GM12872 (cell line): ENCODE measurements around the gene IP6K3.

ENCODE experiments used
- TF ChIP-seq, protein P1 (sequence below): IDR thresholded peaks from 3 replicates; pipeline ENCODE4 v1.5.1; 2011; ENCODE audit warnings: low read depth, mild to moderate bottlenecking, low read length, moderate library complexity; ENCODE audit not compliant: insufficient read depth

Gene IP6K3

DNA sequence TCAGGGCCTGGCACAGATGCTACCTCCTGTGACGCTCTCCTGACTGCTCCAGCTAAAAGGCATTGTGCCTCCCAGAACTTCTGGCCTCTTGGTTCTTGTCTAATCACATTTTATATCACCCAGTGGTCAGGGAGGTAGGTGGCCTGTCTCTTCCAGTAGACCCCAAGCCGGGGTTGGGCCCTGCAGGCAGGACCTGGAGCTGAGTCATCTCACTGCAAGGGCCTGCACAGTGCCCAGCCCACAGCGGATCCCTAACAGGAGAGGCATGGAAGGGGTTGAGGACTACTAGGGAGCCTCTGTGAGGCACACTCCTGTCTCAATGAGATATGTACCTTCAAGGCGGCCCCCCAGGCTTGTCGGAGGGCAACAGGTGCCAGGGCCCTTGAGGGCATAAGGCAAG lies 35.9 kb upstream of the IP6K3 start:
- TF ChIP-seq, protein P1, sequence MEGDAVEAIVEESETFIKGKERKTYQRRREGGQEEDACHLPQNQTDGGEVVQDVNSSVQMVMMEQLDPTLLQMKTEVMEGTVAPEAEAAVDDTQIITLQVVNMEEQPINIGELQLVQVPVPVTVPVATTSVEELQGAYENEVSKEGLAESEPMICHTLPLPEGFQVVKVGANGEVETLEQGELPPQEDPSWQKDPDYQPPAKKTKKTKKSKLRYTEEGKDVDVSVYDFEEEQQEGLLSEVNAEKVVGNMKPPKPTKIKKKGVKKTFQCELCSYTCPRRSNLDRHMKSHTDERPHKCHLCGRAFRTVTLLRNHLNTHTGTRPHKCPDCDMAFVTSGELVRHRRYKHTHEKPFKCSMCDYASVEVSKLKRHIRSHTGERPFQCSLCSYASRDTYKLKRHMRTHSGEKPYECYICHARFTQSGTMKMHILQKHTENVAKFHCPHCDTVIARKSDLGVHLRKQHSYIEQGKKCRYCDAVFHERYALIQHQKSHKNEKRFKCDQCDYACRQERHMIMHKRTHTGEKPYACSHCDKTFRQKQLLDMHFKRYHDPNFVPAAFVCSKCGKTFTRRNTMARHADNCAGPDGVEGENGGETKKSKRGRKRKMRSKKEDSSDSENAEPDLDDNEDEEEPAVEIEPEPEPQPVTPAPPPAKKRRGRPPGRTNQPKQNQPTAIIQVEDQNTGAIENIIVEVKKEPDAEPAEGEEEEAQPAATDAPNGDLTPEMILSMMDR, result no peak

DNA sequence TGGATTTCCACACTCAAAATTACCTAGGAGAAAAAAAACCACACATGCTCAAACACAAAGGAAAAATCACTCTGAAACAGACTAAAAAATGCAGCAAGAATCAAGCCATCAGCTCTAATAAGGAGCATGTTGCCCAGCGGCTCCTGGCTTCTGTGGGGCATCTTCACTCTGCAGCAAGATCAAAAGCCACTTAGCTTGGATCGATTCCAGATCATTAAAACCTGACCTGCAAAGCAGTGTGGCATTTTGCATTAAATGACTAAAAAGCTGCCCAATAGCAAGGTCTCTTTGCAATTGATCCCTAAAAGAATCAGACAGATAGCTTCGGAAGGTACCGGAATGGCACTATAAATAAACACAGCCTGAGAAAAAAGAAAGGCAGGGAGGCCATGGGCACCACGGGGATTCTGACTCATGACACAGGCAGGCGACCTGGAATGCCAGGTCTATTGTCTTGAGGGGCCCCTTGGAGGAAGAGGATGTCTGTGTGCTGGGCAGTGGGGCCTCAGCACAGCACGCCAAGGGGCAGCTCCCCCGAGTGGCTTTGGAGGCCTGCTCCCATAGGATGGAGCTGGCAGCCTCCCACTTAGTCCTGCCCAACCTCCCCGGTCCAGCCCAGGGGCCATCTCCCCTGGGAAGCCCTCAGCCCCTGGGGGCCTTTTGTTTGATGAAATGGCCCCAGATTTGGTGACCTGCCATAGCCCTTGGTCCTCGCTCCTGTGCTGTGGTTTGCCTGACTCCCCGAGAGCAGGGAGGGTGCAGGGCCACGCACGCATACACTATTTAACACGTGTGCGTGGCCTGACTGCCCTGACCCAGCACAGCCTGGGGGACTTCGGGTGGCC lies 34.6 kb upstream of the IP6K3 start:
- TF ChIP-seq, protein P1, result no peak

DNA sequence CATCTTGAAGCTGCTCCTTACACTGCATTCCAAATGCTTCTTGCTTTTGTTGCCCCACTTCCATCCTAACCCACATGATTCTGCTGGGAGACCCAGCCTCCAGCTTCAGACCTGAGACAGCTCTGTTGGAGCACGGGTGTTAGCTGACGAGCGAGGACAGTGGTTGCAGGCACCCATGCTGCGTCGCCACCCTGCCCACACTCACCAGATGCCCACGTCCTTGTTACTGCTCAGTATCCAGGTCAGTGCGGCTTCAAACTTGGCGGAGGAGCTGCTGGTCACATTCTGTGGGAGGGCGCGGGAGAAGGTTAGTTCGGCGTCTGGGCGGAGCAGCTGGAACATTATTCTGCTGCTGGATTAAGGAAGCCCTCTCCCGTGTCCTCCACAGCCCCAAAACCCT lies 33.2 kb upstream of the IP6K3 start:
- TF ChIP-seq, protein P1, result no peak

DNA sequence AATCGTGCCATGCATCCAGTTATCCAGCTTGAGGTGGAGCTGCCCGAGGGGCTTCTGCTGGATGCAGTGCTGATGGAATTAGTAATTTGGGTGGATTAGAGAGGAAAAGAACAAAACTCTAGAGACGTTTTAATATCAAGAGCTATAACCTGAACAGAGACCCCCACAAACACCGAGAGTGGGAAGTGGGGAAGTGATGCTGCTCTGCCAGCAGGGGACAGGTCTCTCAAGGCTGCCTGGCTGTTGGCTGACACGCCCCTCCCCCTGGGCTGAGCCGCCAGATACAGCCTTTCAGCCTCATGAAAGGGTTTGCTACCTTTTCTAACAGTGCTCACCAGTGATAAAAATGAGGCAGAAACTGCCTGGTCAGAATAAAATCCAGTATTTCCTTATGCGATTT lies 32.6 kb upstream of the IP6K3 start:
- TF ChIP-seq, protein P1, result no peak

DNA sequence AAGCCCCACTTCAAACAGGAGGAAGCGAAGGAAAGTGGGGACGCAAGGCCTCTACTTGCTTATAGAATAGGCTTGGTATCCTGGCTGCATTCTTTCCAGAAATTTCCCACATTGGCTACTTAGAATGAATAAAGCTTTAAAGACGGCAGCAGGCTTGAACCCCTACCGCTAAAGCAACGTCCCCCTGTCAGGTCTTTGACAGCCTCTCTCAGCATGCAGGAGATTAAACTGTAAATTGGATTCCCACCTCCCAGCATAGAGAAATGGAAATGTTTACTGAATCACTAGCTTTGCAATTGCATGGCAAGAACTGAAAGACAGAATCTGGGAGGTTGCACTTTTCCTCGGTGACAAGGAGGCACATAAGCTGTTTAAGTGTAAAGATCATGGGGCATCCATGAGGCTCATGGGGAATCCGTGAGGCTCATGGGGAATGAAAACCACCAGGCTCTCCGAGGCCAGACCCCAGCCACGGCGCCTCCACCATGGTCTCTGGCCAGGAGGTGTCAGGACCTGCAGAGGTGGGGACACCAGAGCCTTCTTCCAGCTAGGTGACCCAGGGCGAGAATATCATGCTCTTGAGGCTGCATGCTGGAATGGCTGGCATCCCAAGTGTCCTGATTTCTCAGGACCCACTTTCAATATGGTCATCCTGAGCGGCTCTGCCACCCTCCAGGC lies 31.9 kb upstream of the IP6K3 start:
- TF ChIP-seq, protein P1, result no peak

DNA sequence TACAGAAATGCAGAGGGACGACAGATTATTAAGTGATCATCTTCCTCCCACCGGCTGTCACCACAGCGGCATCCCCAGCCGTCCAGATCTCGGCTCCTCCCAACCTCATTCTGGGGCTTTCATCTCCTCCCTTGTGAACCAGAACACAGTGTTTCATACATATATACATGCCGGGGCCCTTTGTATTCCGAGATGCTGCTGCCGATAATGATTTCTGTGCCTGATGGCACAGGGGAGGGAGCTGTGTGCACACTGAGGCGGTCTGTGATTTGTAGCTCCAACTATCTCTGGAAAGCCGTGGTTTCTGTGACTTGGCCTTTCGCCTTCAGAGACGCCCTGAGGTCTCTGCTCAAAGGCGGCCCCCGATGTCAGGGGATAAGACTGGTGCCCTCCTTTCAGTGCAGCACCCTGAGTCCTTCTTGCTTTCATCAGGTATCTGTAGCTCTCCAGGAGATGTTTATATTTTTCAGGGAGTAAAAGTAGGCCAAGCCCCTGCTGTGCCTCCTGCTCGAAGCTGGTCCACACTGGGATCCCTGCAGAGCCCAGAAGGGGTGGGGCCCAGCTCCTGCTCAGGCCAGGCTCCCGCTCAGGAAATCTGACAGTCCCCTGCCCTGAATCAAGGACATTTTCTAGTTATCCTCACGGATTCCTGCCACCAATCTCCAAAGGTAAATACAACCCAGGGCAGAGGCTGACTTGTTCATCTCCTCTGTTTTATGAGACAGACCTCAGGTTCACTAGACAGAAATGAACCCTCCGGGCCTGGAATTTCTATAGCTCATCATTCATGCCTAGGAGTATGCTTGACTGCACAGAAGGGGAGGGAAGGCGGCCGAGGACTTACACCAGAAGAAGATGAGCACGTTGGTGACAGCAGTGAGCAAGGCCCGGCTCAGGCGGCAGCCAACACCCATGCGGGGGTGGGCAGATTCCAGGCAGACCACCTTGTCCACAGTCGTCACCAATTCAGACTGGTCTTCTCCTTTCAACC lies 31.0 kb upstream of the IP6K3 start:
- TF ChIP-seq, protein P1, result no peak

DNA sequence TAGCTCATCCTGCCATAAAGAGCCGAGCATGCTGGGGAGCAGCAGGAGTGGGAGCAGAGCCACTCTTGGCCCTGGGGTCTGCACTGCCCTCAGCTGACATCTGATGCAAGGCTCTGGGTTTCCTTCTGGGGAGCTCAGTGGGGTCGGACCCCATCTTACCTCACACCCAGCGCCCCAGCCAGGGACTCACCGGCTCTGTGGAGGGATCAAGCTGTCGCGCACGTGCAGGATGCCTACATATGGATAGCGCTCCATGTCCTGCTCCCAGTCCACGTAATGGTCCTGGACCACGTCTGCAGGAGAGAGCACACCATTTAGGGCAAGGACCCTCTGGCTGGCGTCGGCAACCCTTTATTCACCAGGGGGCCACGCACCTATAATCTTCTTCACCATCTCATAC lies 30.1 kb upstream of the IP6K3 start:
- TF ChIP-seq, protein P1, result no peak
